HEK293T (cell line): ENCODE results near the gene LIPC.

Experiments
- CTCF ChIA-PET: fragments of 350-600 bp; formaldehyde crosslinking; extraction: SDS; loops from one replicate; lab custom pipeline; 2021; ENCODE audit warnings: antibody characterized with exemption, inconsistent platforms; lab: Yijun Ruan, JAX
- POLR2A ChIA-PET: fragments of 350-600 bp; formaldehyde crosslinking; extraction: SDS; loops from one replicate; lab custom pipeline; 2020; ENCODE audit warnings: antibody characterized with exemption, inconsistent platforms; lab: Yijun Ruan, JAX
- DNase-seq: peaks from one replicate; pipeline ENCODE4 v3.0.0; 2012; ENCODE audit warnings: mixed read lengths; ENCODE audit errors: extremely low spot score
- ARNT ChIP-seq: fragments of 450-650 bp; IDR thresholded peaks from 2 replicates; pipeline ENCODE4 v1.6.1; 2017; ENCODE audit warnings: mild to moderate bottlenecking
- BHLHE40 ChIP-seq: fragments of 450-650 bp; IDR thresholded peaks from 2 replicates; pipeline ENCODE4 v1.6.1; 2016; ENCODE audit warnings: mild to moderate bottlenecking, moderate library complexity, borderline replicate concordance
- CTBP1 ChIP-seq: fragments of 450-650 bp; IDR thresholded peaks from 2 replicates; pipeline ENCODE4 v1.6.1; 2016; ENCODE audit warnings: borderline replicate concordance
- ELF4 ChIP-seq: fragments of 450-650 bp; IDR thresholded peaks from 2 replicates; pipeline ENCODE4 v1.6.1; 2017; ENCODE audit warnings: antibody characterized with exemption
- FOXA1 ChIP-seq: fragments of 450-650 bp; IDR thresholded peaks from 2 replicates; pipeline ENCODE4 v1.6.1; 2016; ENCODE audit warnings: mild to moderate bottlenecking
- FOXK2 ChIP-seq: fragments of 450-650 bp; IDR thresholded peaks from 2 replicates; pipeline ENCODE4 v1.6.1; 2016; ENCODE audit warnings: mild to moderate bottlenecking
- FOXM1 ChIP-seq: fragments of 450-650 bp; IDR thresholded peaks from 2 replicates; pipeline ENCODE4 v1.6.1; 2017; ENCODE audit warnings: mild to moderate bottlenecking, borderline replicate concordance
- HDGF ChIP-seq: fragments of 450-650 bp; IDR thresholded peaks from 2 replicates; pipeline ENCODE4 v1.6.1; 2017; ENCODE audit warnings: antibody characterized with exemption, borderline replicate concordance
- L3MBTL2 ChIP-seq: fragments of 450-650 bp; conservative IDR thresholded peaks from 2 replicates; pipeline ENCODE4 v1.6.1; 2016; ENCODE audit warnings: mild to moderate bottlenecking
- LEF1 ChIP-seq: fragments of 450-650 bp; IDR thresholded peaks from 2 replicates; pipeline ENCODE4 v1.6.1; 2017; ENCODE audit warnings: mild to moderate bottlenecking, borderline replicate concordance
- NFRKB ChIP-seq: fragments of 450-650 bp; IDR thresholded peaks from 2 replicates; pipeline ENCODE4 v1.6.1; 2016; ENCODE audit warnings: mild to moderate bottlenecking, moderate library complexity
- PKNOX1 ChIP-seq: fragments of 450-650 bp; IDR thresholded peaks from 2 replicates; pipeline ENCODE4 v1.6.1; 2016
- SP1 ChIP-seq: fragments of 450-650 bp; IDR thresholded peaks from 2 replicates; pipeline ENCODE4 v1.6.1; 2017
- SUZ12 ChIP-seq: fragments of 450-650 bp; IDR thresholded peaks from 2 replicates; pipeline ENCODE4 v1.6.1; 2016; ENCODE audit warnings: mild to moderate bottlenecking
- TARDBP ChIP-seq: fragments of 450-650 bp; IDR thresholded peaks from 2 replicates; pipeline ENCODE4 v1.6.1; 2016
- ZNF384 ChIP-seq: fragments of 450-650 bp; IDR thresholded peaks from 2 replicates; pipeline ENCODE4 v1.6.1; 2016

The LIPC gene

GRCh38 chr15:58403581-58403980 is 28.2 kb upstream of the LIPC start:
- ChIA-PET POLR2A (no interaction called here), CTCF (no interaction called here)
- no peak for TF ChIP-seq SUZ12
- DNase-seq = no peak

GRCh38 chr15:58404020-58404419 is 27.8 kb upstream of the LIPC start:
- POLR2A ChIA-PET = no interaction called here
- CTCF ChIA-PET = no interaction called here
- DNase-seq = no peak
- TF ChIP-seq LEF1 (no peak), BHLHE40 (no peak), FOXM1 (no peak), SP1 (no peak), HDGF (no peak), ELF4 (no peak), ZNF384 (no peak), FOXK2 (no peak), ARNT (no peak), CTBP1 (no peak), FOXA1 (no peak)

GRCh38 chr15:58404722-58405121 is 27.1 kb upstream of the LIPC start:
- ChIA-PET POLR2A (no interaction called here), CTCF (no interaction called here)
- DNase-seq = no peak
- TF ChIP-seq CTBP1 = no peak
- no peak for TF ChIP-seq ARNT
- no peak for TF ChIP-seq TARDBP
- TF ChIP-seq L3MBTL2 = no peak
- TF ChIP-seq FOXA1 = no peak
- TF ChIP-seq FOXM1 = no peak
- TF ChIP-seq PKNOX1 = no peak
- TF ChIP-seq LEF1 = no peak
- TF ChIP-seq SP1 = no peak
- TF ChIP-seq HDGF = no peak
- TF ChIP-seq FOXK2 = no peak
- TF ChIP-seq ELF4 = no peak
- no peak for TF ChIP-seq NFRKB
- TF ChIP-seq BHLHE40 = no peak
- TF ChIP-seq SUZ12 = no peak
- TF ChIP-seq ZNF384 = no peak

- ChIA-PET CTCF (interaction anchor here (0.6 kb wide), 2 partner anchors 22 to 417 kb away, joined by 3 to 6 read pairs; no protein-coding TSS in a partner anchor), POLR2A (no interaction called here)
- DNase-seq = no peak
Measured at GRCh38 chr15:58405865-58406264, 25.9 kb upstream of the LIPC start.

GRCh38 chr15:58406811-58407210 is 25.0 kb upstream of the LIPC start:
- CTCF ChIA-PET = no interaction called here
- POLR2A ChIA-PET = no interaction called here
- TF ChIP-seq TARDBP (no peak), ARNT (no peak), SUZ12 (no peak), HDGF (no peak), BHLHE40 (no peak), ELF4 (no peak), PKNOX1 (no peak), ZNF384 (no peak), LEF1 (no peak), FOXK2 (no peak), CTBP1 (no peak), FOXA1 (no peak), FOXM1 (no peak), NFRKB (no peak), SP1 (no peak), L3MBTL2 (no peak)
- DNase-seq = no peak

More at GRCh38 chr15:58405865-58406264, 25.9 kb upstream of the LIPC start:
- TF ChIP-seq TARDBP = no peak
- TF ChIP-seq ZNF384 = no peak
- no peak for TF ChIP-seq ARNT
- no peak for TF ChIP-seq ELF4

- ChIA-PET CTCF (no interaction called here), POLR2A (no interaction called here)
- no peak for TF ChIP-seq L3MBTL2
- no peak for TF ChIP-seq SP1
- DNase-seq = no peak
Measured at GRCh38 chr15:58407236-58407775, 24.5 kb upstream of the LIPC start.

GRCh38 chr15:58407778-58408177 is 24.0 kb upstream of the LIPC start:
- POLR2A ChIA-PET = no interaction called here
- DNase-seq = no peak
- no peak for TF ChIP-seq NFRKB
- no peak for TF ChIP-seq L3MBTL2
- no peak for TF ChIP-seq TARDBP
- no peak for TF ChIP-seq CTBP1
- no peak for TF ChIP-seq ZNF384
- TF ChIP-seq FOXA1 = no peak
- TF ChIP-seq BHLHE40 = no peak
- no peak for TF ChIP-seq HDGF
- no peak for TF ChIP-seq FOXK2
- no peak for TF ChIP-seq PKNOX1
- no peak for TF ChIP-seq ARNT
- no peak for TF ChIP-seq SP1
- no peak for TF ChIP-seq LEF1
- TF ChIP-seq ELF4 = no peak
- TF ChIP-seq SUZ12 = no peak
- no peak for TF ChIP-seq FOXM1
- CTCF ChIA-PET = no interaction called here
